Inflammatory macrophage treated with lipopolysaccharide for 1 hour (primary cell): ENCODE results near the gene PAK4.
A peak's percentile ranks its signal among the peaks of the same experiment; 100 is the strongest.

Experiments used
- DNase-seq, 2 donors: peaks; one replicate each; pipeline ENCODE4 v3.0.0-alpha.2; 2020 to 2022

The PAK4 gene

GRCh38 chr19:39183104-39183503 lies 57.5 kb downstream of the PAK4 start:
- no peak for DNase-seq

GRCh38 chr19:39186391-39186790 lies 60.8 kb downstream of the PAK4 start:
- no peak for DNase-seq

- no peak for DNase-seq
These were observed 62.0 kb downstream of the PAK4 start for GRCh38 chr19:39187552-39187943.

GRCh38 chr19:39188960-39189359 lies 63.4 kb downstream of the PAK4 start:
- DNase-seq = no peak

- DNase-seq = no peak
These were observed 65.2 kb downstream of the PAK4 start for GRCh38 chr19:39190768-39191167.

GRCh38 chr19:39192846-39193245 lies 67.3 kb downstream of the PAK4 start:
- no peak for DNase-seq

- peak in 1 of 2 donors; percentile 64 for DNase-seq
These were observed 68.2 kb downstream of the PAK4 start for GRCh38 chr19:39193803-39194202.

- DNase-seq = peak in 1 of 2 donors; percentile 17
These were observed 69.4 kb downstream of the PAK4 start for GRCh38 chr19:39194832-39195542.

GRCh38 chr19:39195755-39196154 lies 70.2 kb downstream of the PAK4 start:
- DNase-seq = no peak

- DNase-seq = no peak
These were observed 70.7 kb downstream of the PAK4 start for GRCh38 chr19:39196320-39196719.

GRCh38 chr19:39196860-39197562 lies 71.4 kb downstream of the PAK4 start, which contains the start of gene NCCRP1:
Gene NCCRP1, plus strand, starts transcription at chr19:39196964. Its CDS starts 19 bp downstream, at chr19:39196983.
- DNase-seq = no peak

GRCh38 chr19:39197808-39198207 lies 72.2 kb downstream of the PAK4 start:
- no peak for DNase-seq

- no peak for DNase-seq
These were observed 73.4 kb downstream of the PAK4 start for GRCh38 chr19:39199025-39199424.

GRCh38 chr19:39200066-39200802 lies 74.6 kb downstream of the PAK4 start:
- no peak for DNase-seq

- no peak for DNase-seq
These were observed 75.2 kb downstream of the PAK4 start for GRCh38 chr19:39200803-39201115.

GRCh38 chr19:39202998-39203355 lies 77.4 kb downstream of the PAK4 start:
- DNase-seq = no peak

- DNase-seq = no peak
These were observed 78.1 kb downstream of the PAK4 start, which contains the start of gene SYCN for GRCh38 chr19:39203372-39204341. Gene SYCN, minus strand, starts transcription at chr19:39204263. Its CDS starts 9 bp downstream, at chr19:39204254.

- DNase-seq = no peak
These were observed 79.8 kb downstream of the PAK4 start for GRCh38 chr19:39205449-39205764.

GRCh38 chr19:39206122-39206521 lies 80.5 kb downstream of the PAK4 start:
- no peak for DNase-seq

GRCh38 chr19:39207293-39207836 lies 81.8 kb downstream of the PAK4 start:
- no peak for DNase-seq

GRCh38 chr19:39208175-39208795 lies 82.7 kb downstream of the PAK4 start:
- DNase-seq = no peak

GRCh38 chr19:39209196-39209595 lies 83.6 kb downstream of the PAK4 start:
- DNase-seq = no peak
